CD4-positive, alpha-beta T cell (primary cell): ENCODE results near the gene PSMD11. TPM values are rescaled to one million over a fixed set of nuclear protein-coding genes. Genes with fewer than 3 reads are reported as not detected.

Experiments used
- ATAC-seq: fragments of 200-7000 bp; cut with Tn5 transposase; one replicate; pipeline ENCODE4 v1.10.0; 2022; ENCODE audit warnings: mild to moderate bottlenecking; ENCODE audit not compliant: poor library complexity
- CTCF ChIA-PET: fragments of 350-600 bp; sonication (Branson Sonifier 250); formaldehyde crosslinking; loops from one replicate; lab custom pipeline; 2021; ENCODE audit warnings: antibody characterized with exemption, inconsistent platforms; lab: Charles Lee
- POLR2A ChIA-PET: fragments of 350-600 bp; sonication (Branson Sonifier 250); formaldehyde crosslinking; loops from one replicate; lab custom pipeline; 2021; ENCODE audit warnings: antibody characterized with exemption, inconsistent platforms; lab: Charles Lee
- DNase-seq, 14 experiments: peaks; one replicate each; pipeline ENCODE4 v3.0.0-alpha.2; 2013 to 2020; ENCODE audit warnings: mixed read lengths in 2 of 14
- H3K27ac ChIP-seq, 2 donors: one replicate each; pipeline versions ENCODE4 v1.5.1 to v1.7.0; 2013; ENCODE audit warnings: low read length in 2 of 2, low read depth in 1 of 2, mild to moderate bottlenecking in 1 of 2
- H3K27me3 ChIP-seq, 2 experiments: 1 replicate in 1 of 2; 2 replicates in 1 of 2; pipeline versions ENCODE4 v1.6.1 to v1.7.0; 2013; ENCODE audit warnings: low read length in 2 of 2, control low read depth in 1 of 2, mild to moderate bottlenecking in 1 of 2, moderate library complexity in 1 of 2; ENCODE audit not compliant: insufficient read depth in 2 of 2, control insufficient read depth in 1 of 2
- H3K36me3 ChIP-seq: one replicate; pipeline ENCODE4 v1.6.1; 2013; ENCODE audit warnings: low read length, control low read depth; ENCODE audit not compliant: insufficient read depth
- H3K4me1 ChIP-seq: one replicate; pipeline ENCODE4 v1.6.1; 2013; ENCODE audit warnings: low read length, control low read depth; ENCODE audit not compliant: insufficient read depth
- H3K4me3 ChIP-seq: one replicate; pipeline ENCODE4 v1.5.1; 2013; ENCODE audit warnings: mild to moderate bottlenecking, low read length, moderate library complexity
- H3K9me3 ChIP-seq, 2 experiments: 1 replicate in 1 of 2; 2 replicates in 1 of 2; pipeline versions ENCODE4 v1.6.1 to v1.7.0; 2013; ENCODE audit warnings: low read length in 2 of 2, mild to moderate bottlenecking in 2 of 2, control low read depth in 1 of 2, moderate library complexity in 1 of 2; ENCODE audit not compliant: control insufficient read depth in 1 of 2, insufficient read depth in 1 of 2
- H3K27ac Mint-ChIP-seq: one replicate; pipeline ENCODE4 v1.8.0; 2020; ENCODE audit warnings: mixed read lengths
- H3K27me3 Mint-ChIP-seq: one replicate; pipeline ENCODE4 v1.8.0; 2021; ENCODE audit warnings: mixed read lengths
- H3K36me3 Mint-ChIP-seq: one replicate; pipeline ENCODE4 v1.8.0; 2021; ENCODE audit warnings: low read depth, mixed read lengths
- H3K4me1 Mint-ChIP-seq: one replicate; pipeline ENCODE4 v1.8.0; 2021; ENCODE audit warnings: low read depth, mixed read lengths
- H3K4me3 Mint-ChIP-seq: one replicate; pipeline ENCODE4 v1.8.0; 2020; ENCODE audit warnings: mild to moderate bottlenecking, mixed read lengths
- H3K9me3 Mint-ChIP-seq: one replicate; pipeline ENCODE4 v1.8.0; 2020; ENCODE audit warnings: mixed read lengths
- intact Hi-C, 2 experiments: fragments of 100-400 bp; cut with DNase I in 1 of 2; cut with micrococcal nuclease in 1 of 2; formaldehyde crosslinking; loops; one replicate each; pipeline versions ENCODE4 v1.15.1 to v1.9.0; 2023 to 2025; cut with DNase I, micrococcal nuclease
- total RNA-seq, 174 experiments: library from RNA in 2 of 174; stranded (reverse) in 2 of 174; gene quantifications; one replicate each; pipeline ENCODE4 v1.2.3 and lab custom pipeline; 2021 to 2026
- TF ChIP-seq, protein P1 (sequence below): fragments of 200-600 bp; IDR thresholded peaks from one replicate; pipeline ENCODE4 v1.8.0; 2022; ENCODE audit warnings: antibody characterized with exemption, mild to moderate bottlenecking

The PSMD11 gene
- total RNA-seq, 2 experiments from 2014 or later = 67.6 to 68.7 TPM

DNA sequence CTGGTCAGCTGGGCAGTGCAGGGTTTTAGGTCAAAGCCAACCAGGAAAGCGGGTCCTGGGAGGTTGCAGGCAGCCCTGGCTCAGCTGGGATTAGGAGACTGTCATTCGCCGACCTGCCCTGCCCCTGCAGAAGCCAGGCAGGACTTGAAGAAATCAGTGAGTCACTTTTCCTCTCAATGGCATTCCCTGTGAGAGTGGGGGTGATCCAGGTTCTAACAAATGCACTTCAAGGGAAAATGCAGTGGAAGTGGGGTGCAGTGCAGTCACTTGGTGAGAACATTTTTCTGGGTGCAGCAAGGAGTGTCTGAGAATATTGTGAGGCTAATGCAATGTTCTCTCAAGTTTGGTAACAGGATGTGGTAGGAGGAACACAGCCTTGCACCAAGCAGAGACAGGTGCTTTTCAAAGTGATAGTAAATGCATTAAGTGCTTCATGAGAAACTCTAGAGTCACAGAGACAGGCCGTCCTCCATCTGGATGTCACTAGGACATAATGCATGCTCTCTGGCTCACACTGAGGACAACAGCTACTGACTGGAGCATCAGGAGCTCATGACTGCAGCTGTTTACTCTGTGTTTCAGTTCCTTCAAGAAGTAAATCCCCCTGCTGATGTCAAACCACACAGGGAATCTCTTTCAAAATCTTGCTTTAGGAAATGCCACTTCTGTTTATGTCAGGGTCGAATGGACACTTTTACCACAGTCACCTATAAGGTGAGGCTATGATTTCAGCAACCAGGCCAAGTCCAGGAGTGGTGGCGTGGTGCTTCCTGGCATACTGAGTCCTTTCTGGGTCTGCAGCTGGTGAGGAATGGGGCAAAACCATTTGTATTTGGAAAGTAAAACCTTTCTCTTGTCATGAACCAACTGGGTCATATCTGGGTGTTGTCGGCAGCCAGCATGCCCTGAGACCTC lies 59.2 kb downstream of the PSMD11 start:
- ATAC-seq (peak; percentile 90), DNase-seq (peak in 11 of 14 experiments; percentile 25 to 89 (median 49))
- H3K9me3 Mint-ChIP-seq = no peaks in the 10 kb centered on the region
- intact Hi-C loops = loop anchor here in 1 of 2 experiments (2.0 to 5.0 kb wide), 3 partner anchors 15 to 104 kb away; no protein-coding TSS in a partner anchor
- Histone ChIP-seq H3K27me3 (no peaks in the 10 kb centered on the region), H3K4me3 (peak overlapping the region; percentile 11), H3K9me3 (no peaks in the 10 kb centered on the region), H3K36me3 (no peaks in the 10 kb centered on the region), H3K4me1 (peaks cover 67% of the 10 kb centered on the region), H3K27ac (peak overlapping the region; percentile 87 to 91)
- TF ChIP-seq, protein P1, sequence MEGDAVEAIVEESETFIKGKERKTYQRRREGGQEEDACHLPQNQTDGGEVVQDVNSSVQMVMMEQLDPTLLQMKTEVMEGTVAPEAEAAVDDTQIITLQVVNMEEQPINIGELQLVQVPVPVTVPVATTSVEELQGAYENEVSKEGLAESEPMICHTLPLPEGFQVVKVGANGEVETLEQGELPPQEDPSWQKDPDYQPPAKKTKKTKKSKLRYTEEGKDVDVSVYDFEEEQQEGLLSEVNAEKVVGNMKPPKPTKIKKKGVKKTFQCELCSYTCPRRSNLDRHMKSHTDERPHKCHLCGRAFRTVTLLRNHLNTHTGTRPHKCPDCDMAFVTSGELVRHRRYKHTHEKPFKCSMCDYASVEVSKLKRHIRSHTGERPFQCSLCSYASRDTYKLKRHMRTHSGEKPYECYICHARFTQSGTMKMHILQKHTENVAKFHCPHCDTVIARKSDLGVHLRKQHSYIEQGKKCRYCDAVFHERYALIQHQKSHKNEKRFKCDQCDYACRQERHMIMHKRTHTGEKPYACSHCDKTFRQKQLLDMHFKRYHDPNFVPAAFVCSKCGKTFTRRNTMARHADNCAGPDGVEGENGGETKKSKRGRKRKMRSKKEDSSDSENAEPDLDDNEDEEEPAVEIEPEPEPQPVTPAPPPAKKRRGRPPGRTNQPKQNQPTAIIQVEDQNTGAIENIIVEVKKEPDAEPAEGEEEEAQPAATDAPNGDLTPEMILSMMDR = no peak
- peak overlapping the region; percentile 98 for H3K27ac Mint-ChIP-seq
- ChIA-PET CTCF (interaction anchor here (0.9 to 1.4 kb wide), 2 partner anchors 9 to 11 kb away, joined by 3 read pairs; no protein-coding TSS in a partner anchor), POLR2A (interaction anchor here (0.6 to 4.0 kb wide), 8 partner anchors 8 to 31 kb away, joined by 3 to 63 read pairs (median 4); partner anchors contain the start of gene CDK5R1)
- H3K27me3 Mint-ChIP-seq = no peaks in the 10 kb centered on the region
- H3K36me3 Mint-ChIP-seq = no peaks in the 10 kb centered on the region
- peak overlapping the region; percentile 64 for H3K4me3 Mint-ChIP-seq
- H3K4me1 Mint-ChIP-seq = peaks cover 78% of the 10 kb centered on the region

DNA sequence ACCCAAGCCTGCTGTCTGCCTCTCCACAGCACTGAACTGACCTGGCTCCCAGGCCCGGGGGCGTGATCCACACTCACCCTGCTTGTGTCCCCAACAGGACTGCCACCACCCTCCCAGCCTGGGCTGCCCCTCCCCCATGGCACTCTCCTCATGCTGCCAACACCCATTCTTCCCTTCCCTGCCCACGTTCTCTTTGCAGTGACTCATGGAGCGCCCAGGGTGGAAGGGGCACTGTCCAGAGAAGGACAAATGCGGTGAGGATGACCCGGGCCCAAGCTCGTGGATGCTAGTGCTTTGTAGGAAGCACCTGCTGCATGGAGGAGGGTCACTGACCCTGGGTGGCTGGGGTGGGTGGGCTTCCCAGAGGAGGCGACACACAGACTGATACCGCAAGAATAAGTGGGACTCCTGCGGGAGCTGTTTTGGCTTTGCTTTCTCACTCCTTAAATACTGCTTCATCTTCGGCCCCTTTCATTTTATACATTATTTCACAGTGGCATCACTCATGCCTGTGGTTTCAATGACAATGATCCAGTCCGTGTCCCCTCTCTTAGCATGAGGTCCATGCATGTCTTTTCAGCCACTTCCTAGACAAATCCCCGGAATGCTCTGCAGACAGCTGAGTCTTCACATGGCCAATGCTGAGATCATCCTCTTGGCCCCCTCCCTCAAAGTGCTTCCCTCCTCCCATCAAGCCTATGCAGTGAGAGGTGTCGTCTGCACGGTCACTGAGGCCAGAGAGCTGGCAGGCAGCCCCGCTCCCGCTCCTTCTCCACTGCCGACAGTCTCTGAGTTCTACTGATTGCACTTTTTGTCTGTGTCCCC lies 60.1 kb downstream of the PSMD11 start:
- Histone ChIP-seq H3K36me3 (no peaks in the 10 kb centered on the region), H3K27me3 (no peaks in the 10 kb centered on the region), H3K9me3 (no peaks in the 10 kb centered on the region), H3K4me1 (peaks cover 72% of the 10 kb centered on the region), H3K27ac (peak overlapping the region; percentile 87 to 91), H3K4me3 (peak overlapping the region; percentile 11)
- DNase-seq (peak in 5 of 14 experiments; percentile 21 to 49 (median 42)), ATAC-seq (no peak)
- TF ChIP-seq, protein P1 = no peak
- ChIA-PET POLR2A (interaction anchor here (0.7 to 4.0 kb wide), 6 partner anchors 8 to 20 kb away, joined by 3 to 63 read pairs (median 15); partner anchors contain the start of gene CDK5R1), CTCF (interaction anchor here (0.9 to 1.4 kb wide), 2 partner anchors 8 to 12 kb away, joined by 3 read pairs; no protein-coding TSS in a partner anchor)
- Mint-ChIP-seq H3K4me1 (peaks cover 82% of the 10 kb centered on the region), H3K36me3 (no peaks in the 10 kb centered on the region), H3K27me3 (no peaks in the 10 kb centered on the region), H3K4me3 (peak overlapping the region; percentile 64), H3K27ac (peak overlapping the region; percentile 98), H3K9me3 (no peaks in the 10 kb centered on the region)
- intact Hi-C loops = loop anchor here in 1 of 2 experiments (5.0 kb wide), 1 partner anchor 103 kb away; no protein-coding TSS in a partner anchor

DNA sequence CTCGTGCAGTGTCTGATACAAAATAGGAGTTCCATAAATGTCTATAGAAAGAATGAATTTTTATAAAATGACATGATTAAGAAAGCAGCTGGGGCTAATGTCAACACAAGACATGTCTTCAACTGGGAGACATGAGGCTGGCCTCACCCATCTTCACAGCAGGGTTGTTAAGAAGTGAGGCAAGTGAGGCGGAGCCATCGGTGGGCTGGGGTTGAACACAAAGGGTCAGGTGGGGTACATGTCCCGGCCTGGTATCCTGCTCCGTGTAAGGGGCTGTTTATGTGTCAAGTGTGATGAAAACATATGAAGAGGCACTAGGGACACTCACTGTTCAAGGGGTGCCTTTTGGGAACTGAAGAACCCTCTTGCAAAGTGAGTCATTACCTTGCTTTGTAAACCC lies 64.6 kb downstream of the PSMD11 start:
- ChIA-PET CTCF (no interaction called here), POLR2A (interaction anchor here (1.2 to 2.7 kb wide), 2 partner anchors 11 to 20 kb away, joined by 4 to 9 read pairs; no protein-coding TSS in a partner anchor)
- Histone ChIP-seq H3K27me3 (no peaks in the 10 kb centered on the region), H3K4me3 (no peak overlapping the region), H3K4me1 (peaks cover 48% of the 10 kb centered on the region), H3K27ac (no peak overlapping the region), H3K9me3 (no peaks in the 10 kb centered on the region), H3K36me3 (no peaks in the 10 kb centered on the region)
- H3K27ac Mint-ChIP-seq = peak overlapping the region; percentile 98
- H3K4me1 Mint-ChIP-seq = peaks cover 73% of the 10 kb centered on the region
- intact Hi-C loops = no loop called here
- TF ChIP-seq, protein P1 = no peak
- no peaks in the 10 kb centered on the region for H3K9me3 Mint-ChIP-seq
- no peak overlapping the region for H3K4me3 Mint-ChIP-seq
- DNase-seq (no peak), ATAC-seq (no peak)
- no peaks in the 10 kb centered on the region for H3K27me3 Mint-ChIP-seq
- H3K36me3 Mint-ChIP-seq = no peaks in the 10 kb centered on the region
